Measurements from ENCODE around the gene IQSEC3. TPM values are rescaled to one million over a fixed set of nuclear protein-coding genes. Genes with fewer than 3 reads are reported as not detected.

The IQSEC3 gene
- total RNA-seq, 1 experiment from 2014 or later, result not detected

- H3K27ac ChIP-seq (ENCODE audit: low read length), result no peak overlapping the region
- H3K36me3 ChIP-seq (ENCODE audit: control insufficient read depth, insufficient read depth, low read length), result no peaks in the 10 kb centered on the region
- no TSS peak for BruUV-seq (replicated peaks)
- H3K9me3 ChIP-seq (ENCODE audit: control insufficient read depth, insufficient read depth, low read depth, low read length), result no peaks in the 10 kb centered on the region
- ChIA-PET CTCF (no interaction called here), POLR2A (no interaction called here)
- H3K4me1 ChIP-seq (ENCODE audit: control insufficient read depth, insufficient read depth, low read length), result no peaks in the 10 kb centered on the region
- intact Hi-C loops (cut with micrococcal nuclease; ENCODE audit: unreplicated experiment) (no loop called here), in situ Hi-C loops (cut with HindIII; ENCODE audit: low pct_unique_long_range_greater_than_20kb, low sequenced_read_pairs) (no loop called here)
- TF ChIP-seq TCF7L2 (IDR thresholded peaks at IDR 0.05; ENCODE audit: low read depth, low read length), result no peak
- no peak for TF ChIP-seq SIN3A (IDR thresholded peaks at IDR 0.05; ENCODE audit: borderline replicate concordance, insufficient read depth, low read depth, low read length)
- TF ChIP-seq REST (IDR thresholded peaks at IDR 0.05; ENCODE audit: insufficient read depth in 1 of 2, low read depth in 2 of 2, low read length in 1 of 2), result no peak
- TF ChIP-seq POLR2AphosphoS5 (IDR thresholded peaks at IDR 0.05; ENCODE audit: low read depth, low read length), result no peak
- TF ChIP-seq CTCF (IDR thresholded peaks at IDR 0.05), result peak; percentile 90
- H3K4me3 ChIP-seq (ENCODE audit: low read depth in 2 of 2, low read length in 2 of 2), result peak overlapping the region; percentile 36 to 45; a peak in 3 of 4 replicates
- ATAC-seq (peak; percentile 86), DNase-seq (ENCODE audit: low read depth, low spot score) (no peak)
- no peaks in the 10 kb centered on the region for H3K27me3 ChIP-seq (ENCODE audit: control insufficient read depth, insufficient read depth, low read length)
Observed at GRCh38 chr12:188910-189621, 122.5 kb downstream of the IQSEC3 start.

GRCh38 chr12:189622-189962 lies 123.0 kb downstream of the IQSEC3 start:
- in situ Hi-C loops (cut with HindIII; ENCODE audit: low pct_unique_long_range_greater_than_20kb, low sequenced_read_pairs) (no loop called here), intact Hi-C loops (cut with micrococcal nuclease; ENCODE audit: unreplicated experiment) (no loop called here)
- Histone ChIP-seq H3K36me3 (ENCODE audit: control insufficient read depth, insufficient read depth, low read length) (no peaks in the 10 kb centered on the region), H3K9me3 (ENCODE audit: control insufficient read depth, insufficient read depth, low read depth, low read length) (no peaks in the 10 kb centered on the region), H3K4me1 (ENCODE audit: control insufficient read depth, insufficient read depth, low read length) (no peaks in the 10 kb centered on the region), H3K4me3 (ENCODE audit: low read depth in 2 of 2, low read length in 2 of 2) (no peak overlapping the region), H3K27ac (ENCODE audit: low read length) (no peak overlapping the region), H3K27me3 (ENCODE audit: control insufficient read depth, insufficient read depth, low read length) (no peaks in the 10 kb centered on the region)
- BruUV-seq (replicated peaks), result no TSS peak
- ChIA-PET POLR2A (no interaction called here), CTCF (no interaction called here)
- ATAC-seq (no peak), DNase-seq (ENCODE audit: low read depth, low spot score) (no peak)
- TF ChIP-seq SIN3A (IDR thresholded peaks at IDR 0.05; ENCODE audit: borderline replicate concordance, insufficient read depth, low read depth, low read length), result no peak
- TF ChIP-seq TCF7L2 (IDR thresholded peaks at IDR 0.05; ENCODE audit: low read depth, low read length), result no peak
- TF ChIP-seq POLR2AphosphoS5 (IDR thresholded peaks at IDR 0.05; ENCODE audit: low read depth, low read length), result no peak
- no peak for TF ChIP-seq REST (IDR thresholded peaks at IDR 0.05; ENCODE audit: insufficient read depth in 1 of 2, low read depth in 2 of 2, low read length in 1 of 2)
- TF ChIP-seq CTCF (IDR thresholded peaks at IDR 0.05), result no peak
